ENCODE results near the gene TRUB2.

- no peak for TF ChIP-seq CTCF (IDR thresholded peaks at IDR 0.05)
- no peak for TF ChIP-seq POLR2A (IDR thresholded peaks at IDR 0.05)
These were observed 56.8 kb downstream of the TRUB2 start for GRCh38 chr9:128265348-128265847.

Measured in stomach (tissue), 4 donors.